GM12891 (cell line): ENCODE results near the gene PRM2.

Experiments used
- POLR2A ChIP-seq: IDR thresholded peaks from 2 replicates; pipeline ENCODE4 v1.6.1; 2011; ENCODE audit warnings: low read depth, low read length, control low read depth
- POLR2AphosphoS5 ChIP-seq: IDR thresholded peaks from 2 replicates; pipeline ENCODE4 v1.6.1; 2011; ENCODE audit warnings: low read depth, low read length, control low read depth
- SPI1 ChIP-seq: IDR thresholded peaks from 2 replicates; pipeline ENCODE4 v1.6.1; 2011; ENCODE audit warnings: low read depth, low read length, control low read depth
- TAF1 ChIP-seq: IDR thresholded peaks from 2 replicates; pipeline ENCODE4 v1.6.1; 2011; ENCODE audit warnings: low read depth, low read length, control low read depth

GRCh38 chr16:11235703-11235991, 40.6 kb downstream of the PRM2 start:
- TF ChIP-seq POLR2AphosphoS5 (no peak), POLR2A (no peak), TAF1 (no peak), SPI1 (no peak)
